HT1080 (cell line): Measurements from ENCODE around the gene PAFAH2. TPM values are rescaled to one million over a fixed set of nuclear protein-coding genes. Genes with fewer than 3 reads are reported as not detected.

ENCODE experiments used
- small RNA-seq: library from RNA; depleted of rRNA; stranded (forward); fragments of <200 nt; gene quantifications from one replicate; pipeline ENCODE3, GENCODE V24; 2014
- total RNA-seq: library from RNA; depleted of rRNA; stranded (reverse); fragments of >200 nt; shearing (Covaris generic); gene quantifications from 2 replicates; pipeline ENCODE4 v1.2.3, GENCODE V29; 2014; rRNA removed

The PAFAH2 gene
- total RNA-seq, 1 experiment from 2014 or later: 5.4 TPM

Small RNA genes within 50 kb of the gene (small RNA-seq; reads per million reads assigned to genes)
- gene RF00283 (not detected), gene RF00492 (not detected), gene RNU6-110P (not detected)

Other genes starting within 250 kb of the PAFAH2 start
- gene SELENON, start 197.9 kb downstream of the PAFAH2 start, total RNA-seq: 24.3 and 36.5 TPM in 2 replicates
- 43.4 and 47.5 TPM in 2 replicates for gene MTFR1L, start 178.1 kb downstream of the PAFAH2 start, total RNA-seq
- 12.8 and 15.8 TPM in 2 replicates for gene AUNIP, start 138.6 kb downstream of the PAFAH2 start, total RNA-seq
- 9.6 and 10.0 TPM in 2 replicates for gene PAQR7, start 122.4 kb downstream of the PAFAH2 start, total RNA-seq
- 314 and 408 TPM in 2 replicates for gene STMN1, start 91.6 kb downstream of the PAFAH2 start, total RNA-seq
- not detected in 2 replicates for gene EXTL1, start 23.7 kb upstream of the PAFAH2 start, total RNA-seq
- not detected in 2 replicates for gene SLC30A2, start 48.1 kb upstream of the PAFAH2 start, total RNA-seq
- not detected in 2 replicates for gene TRIM63, start 69.6 kb upstream of the PAFAH2 start, total RNA-seq
- 4.0 and 4.5 TPM in 2 replicates for gene PDIK1L, start 113.8 kb upstream of the PAFAH2 start, total RNA-seq
- gene FAM110D, start 161.0 kb upstream of the PAFAH2 start, total RNA-seq: 0.10 and 0.19 TPM in 2 replicates
- not detected in 2 replicates for gene C1orf232, start 170.9 kb upstream of the PAFAH2 start, total RNA-seq
- 51.1 and 51.9 TPM in 2 replicates for gene ZNF593, start 171.8 kb upstream of the PAFAH2 start, total RNA-seq
- not detected in 2 replicates for gene ZNF593OS, start 173.8 kb upstream of the PAFAH2 start, total RNA-seq
- gene CNKSR1, start 179.4 kb upstream of the PAFAH2 start, total RNA-seq: 0.10 and 0.26 TPM in 2 replicates
- gene CATSPER4, start 192.5 kb upstream of the PAFAH2 start, total RNA-seq: not detected in 2 replicates
- 15.5 and 18.3 TPM in 2 replicates for gene CEP85, start 236.1 kb upstream of the PAFAH2 start, total RNA-seq